Daoy (cell line): ENCODE data around the gene IZUMO4. TPM values are rescaled to one million over a fixed set of nuclear protein-coding genes. Genes with fewer than 3 reads are reported as not detected.

Experiments
- DNase-seq: peaks from one replicate; pipeline ENCODE4 v3.0.0-alpha.2; 2015; ENCODE audit warnings: low read depth
- total RNA-seq: library from RNA; depleted of rRNA; stranded (reverse); fragments of >200 nt; shearing (Covaris generic); gene quantifications from 2 replicates; pipeline ENCODE4 v1.2.3, GENCODE V29; 2014

The IZUMO4 gene
- total RNA-seq, 1 experiment from 2014 or later = not detected

DNA sequence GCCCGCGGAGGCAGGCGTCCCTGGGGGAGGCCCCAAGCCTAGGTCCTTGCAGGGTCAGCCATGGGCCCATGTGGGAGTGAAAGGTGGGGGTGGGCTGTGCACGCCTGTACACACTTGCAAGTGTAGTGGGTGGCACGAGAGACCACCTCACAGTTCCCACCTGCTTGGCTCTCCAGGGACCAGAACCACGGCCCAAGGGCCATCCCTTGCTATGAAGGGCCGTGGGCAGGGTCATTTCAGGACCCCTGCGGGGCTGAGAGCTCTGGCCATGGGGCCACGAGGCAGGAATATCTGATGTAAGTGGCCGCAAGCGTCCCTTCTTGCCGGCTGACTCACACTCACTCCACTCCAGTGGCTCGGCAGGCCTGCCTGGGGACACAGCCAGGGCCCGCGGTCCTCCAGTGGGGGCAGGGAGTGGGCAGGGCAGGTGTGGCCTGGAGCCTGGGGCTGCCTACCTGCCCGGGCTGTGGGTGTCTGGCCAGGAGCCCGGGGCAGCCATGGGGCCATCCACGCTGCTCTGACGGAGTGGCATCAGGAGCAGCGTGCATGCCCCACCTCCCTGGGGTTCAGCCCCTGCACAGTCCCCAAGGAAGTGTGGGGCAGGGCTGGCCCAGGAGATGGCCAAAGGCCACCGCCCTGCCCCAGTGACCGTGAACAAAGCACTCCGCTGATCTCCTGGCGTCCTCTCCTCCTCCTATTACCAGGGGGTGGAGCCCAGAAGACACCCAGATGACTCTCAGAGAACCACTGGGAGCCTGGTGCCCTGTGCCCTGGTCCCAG is 37.1 kb upstream of the IZUMO4 start:
- peak; percentile 72 for DNase-seq

DNA sequence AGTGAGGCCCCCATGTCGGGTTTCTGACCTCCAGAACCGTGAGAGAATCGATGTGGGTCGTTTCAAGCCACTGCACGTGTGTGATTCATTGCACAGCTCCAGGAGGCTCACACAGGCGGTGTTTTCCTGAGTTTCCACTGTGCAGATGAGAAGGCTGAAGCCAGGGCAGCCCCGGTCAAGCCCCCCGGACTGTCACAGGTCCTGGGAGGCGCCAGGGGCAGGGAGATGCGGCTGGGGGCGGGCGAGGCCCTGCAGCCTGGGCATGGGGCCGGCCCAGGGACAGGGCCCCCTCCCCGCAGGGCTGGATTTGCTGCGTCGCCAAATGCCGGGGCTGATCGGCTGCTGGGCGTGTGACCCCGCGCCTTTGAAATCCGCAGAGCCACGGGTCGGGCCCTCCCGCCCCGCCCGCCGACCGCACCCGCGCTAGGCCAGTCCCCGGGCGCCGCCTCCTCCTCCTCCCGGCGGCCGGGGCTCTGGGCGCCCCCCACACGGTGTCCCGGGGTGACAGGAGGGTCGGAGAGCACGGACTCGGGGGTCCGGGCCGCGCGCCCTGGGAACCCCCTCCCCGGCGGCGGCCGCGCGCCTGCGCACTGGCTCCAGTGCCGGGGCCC is 35.7 kb upstream of the IZUMO4 start:
- DNase-seq = peak; percentile 74

DNA sequence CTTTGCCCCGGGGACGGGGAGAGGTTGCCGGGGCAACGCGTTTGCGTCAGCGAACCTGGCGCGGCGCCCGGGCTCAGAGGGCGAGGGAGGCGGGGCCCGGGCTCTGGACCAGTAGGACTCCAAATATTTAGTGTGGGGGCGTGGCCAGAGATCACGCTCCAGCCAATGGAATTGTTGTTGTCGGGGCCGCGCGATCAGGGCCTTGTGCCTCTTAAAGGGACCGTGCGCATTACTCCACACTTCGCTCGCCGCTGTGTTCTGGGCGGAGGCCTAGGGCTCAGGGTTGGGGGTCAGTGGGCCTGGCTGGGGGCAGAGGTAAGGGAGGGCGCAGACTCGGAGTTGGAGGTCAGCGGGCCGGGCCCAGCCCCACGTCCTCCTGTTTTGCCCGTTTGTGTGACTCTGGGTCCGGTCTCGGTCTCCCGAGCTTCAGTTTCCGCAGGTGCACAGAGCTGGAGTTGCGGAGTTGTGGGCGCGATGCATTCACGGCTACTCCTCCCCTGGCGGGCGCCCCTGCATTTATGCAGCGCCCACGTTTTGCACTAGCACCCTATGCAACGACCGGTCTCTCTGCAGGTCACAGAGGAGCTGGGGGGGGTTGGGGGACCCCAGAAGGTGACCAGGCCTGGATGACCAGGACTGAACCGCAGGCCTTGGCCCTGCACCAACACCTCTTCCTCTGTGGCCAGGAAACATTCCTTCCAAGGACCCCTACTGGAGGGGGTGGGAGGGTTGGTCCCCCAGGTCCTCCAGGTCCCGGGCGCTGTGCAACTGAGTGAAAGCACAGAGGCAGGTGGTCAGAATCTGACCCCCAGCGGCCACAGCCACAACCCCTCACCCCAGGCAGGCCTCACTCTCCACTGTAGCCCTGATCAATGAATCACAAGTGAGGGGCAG is 35.0 kb upstream of the IZUMO4 start:
- peak; percentile 99 for DNase-seq

DNA sequence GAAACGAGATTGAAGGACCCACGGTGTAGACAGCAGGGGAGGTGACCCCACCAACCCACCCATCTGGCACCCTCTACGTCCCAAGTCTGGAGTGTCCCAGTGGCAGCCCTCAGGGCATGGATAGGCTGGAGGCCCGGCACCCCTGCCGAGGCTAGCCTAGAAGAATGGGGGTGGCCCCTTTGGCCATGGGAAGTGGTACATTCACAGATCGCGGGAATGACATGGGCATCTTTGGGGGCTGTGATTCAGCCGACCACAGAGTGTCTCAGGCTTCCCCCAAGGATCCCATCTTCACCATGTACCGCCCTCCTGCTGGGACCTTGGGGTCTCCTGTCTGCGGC is 34.4 kb upstream of the IZUMO4 start:
- DNase-seq = no peak

DNA sequence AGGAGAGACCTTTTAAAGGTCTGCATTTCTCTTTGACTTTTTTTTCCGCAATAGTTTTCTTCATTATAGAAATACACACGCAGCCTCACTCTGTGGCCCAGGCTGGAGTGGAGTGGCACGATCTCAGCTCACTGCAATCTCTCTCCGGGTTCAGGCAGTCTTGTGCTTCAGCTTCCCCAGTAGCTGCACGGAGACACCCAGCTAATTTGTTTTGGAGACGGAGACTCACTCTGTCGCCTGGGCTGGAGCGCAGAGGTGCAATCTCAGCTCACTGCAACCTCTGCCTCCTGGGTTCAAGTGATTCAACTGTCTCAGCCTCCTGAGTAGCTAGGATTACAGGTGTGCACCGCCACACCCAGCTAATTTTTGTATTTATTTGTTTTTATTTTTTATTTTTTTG is 33.9 kb upstream of the IZUMO4 start:
- DNase-seq = no peak

DNA sequence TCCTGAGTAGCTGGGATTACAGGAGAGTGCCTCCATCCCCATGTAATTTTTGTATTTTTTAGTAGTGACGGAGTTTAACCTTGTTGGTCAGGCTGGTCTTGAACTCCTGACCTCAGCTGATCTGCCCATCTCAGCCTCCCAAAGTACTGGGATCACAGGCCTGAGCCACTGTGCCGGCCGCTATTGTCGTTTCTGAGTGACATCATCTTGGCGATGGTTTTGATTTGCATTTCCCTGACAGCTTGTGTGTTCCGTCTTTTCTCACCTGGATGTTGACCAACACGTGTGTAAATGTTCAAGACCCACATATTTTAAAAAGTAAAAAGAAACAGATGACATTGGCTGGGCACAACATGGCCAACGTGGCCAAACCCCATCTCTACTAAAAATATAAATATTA is 32.9 kb upstream of the IZUMO4 start:
- no peak for DNase-seq

DNA sequence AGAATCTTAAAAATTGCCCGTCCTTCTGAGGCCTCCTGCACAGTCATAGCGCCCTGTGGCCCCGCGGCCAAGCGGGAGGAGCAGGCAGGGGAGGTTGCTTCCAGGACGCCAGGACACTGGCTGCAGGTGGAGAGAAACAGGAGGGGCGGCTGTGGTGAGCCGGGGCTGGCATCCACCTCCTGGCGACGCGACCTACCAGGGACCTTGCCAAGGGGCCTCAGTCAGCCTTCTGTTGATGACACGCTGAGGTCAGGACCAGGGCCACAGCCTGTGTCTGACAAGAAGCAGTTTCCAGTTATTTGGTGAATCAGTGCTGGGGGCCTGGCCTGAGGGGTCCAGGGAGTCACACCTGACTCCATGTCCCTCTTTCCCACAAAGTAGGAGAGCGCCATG is 32.3 kb upstream of the IZUMO4 start:
- DNase-seq = no peak

DNA sequence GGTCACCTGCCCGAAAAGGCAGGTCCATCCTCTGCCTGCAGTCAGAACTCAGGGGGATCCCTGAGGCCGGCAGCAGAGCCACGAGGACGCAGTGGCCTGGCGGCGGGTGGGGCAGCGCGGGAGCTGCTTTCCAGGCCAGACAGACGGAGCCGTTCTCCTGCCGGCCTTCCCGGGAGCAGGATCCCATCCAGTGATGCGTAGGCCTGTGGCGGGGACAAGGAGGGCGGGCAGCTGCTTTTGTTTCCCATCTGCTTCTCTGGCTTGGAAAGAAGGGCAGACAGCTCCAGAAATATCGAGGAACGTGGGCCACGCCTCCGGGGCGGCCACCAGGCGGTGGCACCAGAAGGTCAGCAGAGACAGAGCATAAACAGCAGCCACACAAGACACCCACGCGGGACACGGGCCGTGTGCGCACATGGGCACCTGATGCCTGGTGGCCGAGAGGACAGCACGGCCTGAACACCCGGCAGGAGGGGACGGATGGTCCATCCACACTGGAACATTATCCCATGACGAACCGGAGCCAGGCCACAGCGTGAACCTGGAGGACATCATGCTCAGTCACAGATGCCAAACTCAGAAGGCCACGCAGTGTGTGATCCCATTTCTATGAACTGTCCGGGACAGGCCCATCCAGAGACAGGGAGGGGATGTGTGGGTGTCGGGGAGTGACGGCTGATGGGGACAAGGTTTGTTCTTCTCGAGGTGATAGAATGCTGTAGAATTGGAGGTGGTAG is 31.8 kb upstream of the IZUMO4 start:
- DNase-seq = no peak

DNA sequence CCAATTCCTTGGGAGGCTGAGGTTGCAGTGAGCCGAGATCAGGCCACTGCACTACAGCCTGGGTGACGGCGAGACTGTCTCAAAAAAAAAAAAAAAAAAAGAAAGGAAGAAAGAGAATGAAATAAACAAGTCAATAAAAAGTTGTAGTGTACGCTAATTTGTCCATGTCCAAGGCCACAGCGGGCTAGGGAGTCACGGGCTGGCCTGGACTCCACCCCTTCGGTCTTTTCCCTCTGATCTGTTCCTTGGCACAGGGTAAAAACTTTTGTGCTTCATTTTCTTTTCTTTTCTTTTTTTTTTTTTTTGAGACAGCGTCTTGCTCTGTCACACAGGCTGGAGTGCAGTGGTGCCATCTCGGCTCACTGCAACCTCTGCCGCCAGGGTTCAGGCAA is 26.3 kb upstream of the IZUMO4 start:
- no peak for DNase-seq

DNA sequence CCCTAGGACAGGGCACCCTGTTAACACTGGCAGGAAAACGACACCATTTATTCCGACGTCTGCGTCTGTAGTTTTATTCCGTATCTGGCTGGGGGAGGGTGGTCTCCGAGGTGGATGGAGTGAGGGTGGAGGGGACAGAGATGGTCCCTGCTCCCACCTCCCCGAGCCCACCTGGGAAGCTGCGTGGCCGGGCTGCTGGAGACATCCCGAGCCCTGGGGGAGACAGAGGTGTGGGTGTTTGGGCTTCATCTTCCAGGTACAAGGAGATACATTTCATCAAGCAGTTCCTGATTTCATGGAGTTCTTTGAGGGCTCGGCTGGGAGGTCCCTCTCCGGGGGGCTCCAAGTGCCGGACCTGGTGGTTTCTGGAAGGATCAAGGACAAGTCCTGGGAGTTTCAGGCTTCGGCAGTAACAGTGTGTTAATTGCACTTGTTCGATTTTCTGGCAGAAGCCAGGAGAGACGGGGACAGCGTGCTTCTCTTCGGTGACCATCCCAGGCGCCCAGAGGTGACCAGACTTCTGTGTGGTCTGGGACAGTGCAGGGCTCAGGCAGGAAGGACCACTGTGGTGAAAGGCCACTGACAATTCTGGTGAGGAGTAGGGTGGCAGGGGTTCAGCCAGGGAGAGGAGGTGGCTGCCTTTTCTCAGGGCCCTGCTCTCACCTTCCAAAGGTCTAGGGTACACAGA is 25.6 kb upstream of the IZUMO4 start:
- DNase-seq = no peak

DNA sequence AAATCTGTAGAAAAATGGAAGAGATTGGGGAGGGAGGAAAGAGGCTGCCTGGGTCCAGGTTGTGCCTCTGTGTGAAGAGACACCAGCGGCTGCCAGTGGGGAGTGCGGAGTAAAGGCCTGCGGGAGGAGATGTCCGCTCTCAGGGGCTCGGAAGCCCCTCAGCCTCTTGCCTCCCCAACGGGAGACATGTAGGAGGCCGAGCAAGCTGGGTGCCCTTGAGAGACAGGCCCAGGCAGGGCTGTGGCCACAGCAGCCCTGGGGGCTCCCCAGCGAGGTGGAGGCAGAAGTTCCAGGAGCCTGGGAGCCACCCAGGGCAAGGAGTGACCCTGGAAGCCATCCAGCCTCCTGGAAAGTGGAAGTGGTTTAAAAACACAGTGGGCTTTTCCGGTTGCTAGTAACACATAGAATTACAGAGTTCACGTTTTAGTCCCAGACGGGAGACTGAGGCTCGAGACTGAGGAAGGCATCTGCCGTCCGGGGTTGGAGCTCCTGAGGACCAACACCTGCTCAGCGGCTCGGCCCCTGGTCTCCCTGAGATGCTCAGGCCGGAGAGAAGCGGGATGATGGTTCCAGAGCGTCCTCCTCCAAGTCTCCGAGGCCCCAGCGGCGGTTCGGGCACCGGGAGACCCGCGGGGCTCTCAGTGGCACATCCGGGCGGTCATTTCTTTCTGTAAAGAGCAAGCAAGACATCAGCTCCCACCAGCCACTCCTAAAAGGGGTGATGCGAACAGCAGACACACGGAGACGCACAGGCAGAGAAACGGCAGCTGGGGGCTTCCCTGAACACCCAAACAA is 23.8 kb upstream of the IZUMO4 start:
- DNase-seq = no peak

DNA sequence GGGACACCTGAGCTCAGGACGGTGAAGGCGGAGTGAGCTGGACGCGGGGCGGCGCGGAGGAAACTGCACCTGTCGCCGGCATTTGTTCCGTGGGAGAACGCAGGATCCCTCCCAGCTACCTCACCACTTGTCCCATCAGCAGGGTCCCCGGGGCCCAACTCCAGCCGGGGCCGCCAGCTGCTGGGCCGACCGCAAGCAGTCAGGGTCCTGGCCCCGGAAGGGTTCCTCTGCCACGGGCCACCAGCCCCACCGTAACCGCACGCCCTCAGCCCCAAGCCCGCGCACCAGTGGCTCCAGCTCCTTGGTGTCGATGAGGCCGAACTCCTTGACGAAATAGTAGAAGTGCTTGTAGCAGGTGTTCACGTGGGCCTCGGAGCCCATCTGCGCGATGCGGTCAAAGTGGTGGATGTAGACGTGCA is 20.2 kb upstream of the IZUMO4 start:
- DNase-seq = no peak

DNA sequence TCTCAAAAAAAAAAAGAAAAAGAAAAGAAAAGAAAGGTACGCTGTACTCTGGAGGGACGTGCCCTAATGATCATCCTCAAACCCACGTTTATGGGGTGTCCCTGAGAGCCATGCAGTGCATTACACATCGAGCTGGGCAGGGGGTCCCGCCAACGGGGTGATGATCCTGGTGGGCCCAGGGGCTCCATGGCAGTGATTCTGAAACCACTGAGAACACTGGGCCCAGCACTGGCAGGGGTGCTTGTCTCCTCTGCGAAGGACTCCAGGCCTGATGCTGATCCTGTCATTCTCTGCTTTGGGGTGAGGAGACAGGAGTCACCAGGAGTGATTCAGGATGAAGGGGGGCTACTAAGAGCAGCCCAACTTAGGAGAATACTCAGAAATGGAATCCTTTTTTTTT is 19.3 kb upstream of the IZUMO4 start:
- no peak for DNase-seq

DNA sequence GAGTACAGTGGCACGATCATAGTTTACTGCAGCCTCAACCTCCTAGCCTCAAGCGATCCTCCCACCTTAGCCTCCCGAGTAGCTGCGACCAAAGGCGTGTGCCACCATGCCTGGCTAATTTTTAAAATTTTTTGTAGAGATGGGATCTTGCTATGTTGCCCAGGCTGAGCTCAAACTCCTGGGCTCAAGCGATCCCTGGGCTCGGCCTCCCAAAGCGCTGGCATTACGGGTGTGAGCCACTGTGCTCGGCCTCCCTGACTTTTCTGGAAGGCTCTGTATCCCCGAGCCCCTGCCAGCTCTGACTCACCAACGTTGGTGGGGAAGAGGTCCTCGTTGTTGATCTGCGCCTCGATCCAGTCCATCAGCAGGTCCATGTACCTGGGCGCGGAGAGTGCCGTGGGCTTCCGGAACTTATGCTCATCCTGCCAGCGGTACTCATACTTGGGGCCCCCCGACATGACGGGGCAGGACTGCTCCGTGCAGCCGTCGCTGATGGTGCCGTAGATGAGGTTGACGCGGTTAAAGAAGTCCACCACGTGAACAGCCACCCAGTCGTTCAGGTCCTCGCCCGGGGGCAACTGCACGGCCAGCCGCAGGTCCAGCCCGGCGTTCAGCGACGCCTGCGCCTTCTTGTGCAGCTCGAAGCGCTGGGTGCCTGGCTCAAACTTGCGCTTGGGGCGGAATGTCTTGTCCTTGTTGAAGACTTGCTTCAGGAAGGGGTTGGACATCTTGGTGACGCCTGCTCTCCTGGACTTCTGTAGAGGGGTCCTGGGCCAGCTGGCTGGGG is 18.7 kb upstream of the IZUMO4 start:
- DNase-seq = no peak

DNA sequence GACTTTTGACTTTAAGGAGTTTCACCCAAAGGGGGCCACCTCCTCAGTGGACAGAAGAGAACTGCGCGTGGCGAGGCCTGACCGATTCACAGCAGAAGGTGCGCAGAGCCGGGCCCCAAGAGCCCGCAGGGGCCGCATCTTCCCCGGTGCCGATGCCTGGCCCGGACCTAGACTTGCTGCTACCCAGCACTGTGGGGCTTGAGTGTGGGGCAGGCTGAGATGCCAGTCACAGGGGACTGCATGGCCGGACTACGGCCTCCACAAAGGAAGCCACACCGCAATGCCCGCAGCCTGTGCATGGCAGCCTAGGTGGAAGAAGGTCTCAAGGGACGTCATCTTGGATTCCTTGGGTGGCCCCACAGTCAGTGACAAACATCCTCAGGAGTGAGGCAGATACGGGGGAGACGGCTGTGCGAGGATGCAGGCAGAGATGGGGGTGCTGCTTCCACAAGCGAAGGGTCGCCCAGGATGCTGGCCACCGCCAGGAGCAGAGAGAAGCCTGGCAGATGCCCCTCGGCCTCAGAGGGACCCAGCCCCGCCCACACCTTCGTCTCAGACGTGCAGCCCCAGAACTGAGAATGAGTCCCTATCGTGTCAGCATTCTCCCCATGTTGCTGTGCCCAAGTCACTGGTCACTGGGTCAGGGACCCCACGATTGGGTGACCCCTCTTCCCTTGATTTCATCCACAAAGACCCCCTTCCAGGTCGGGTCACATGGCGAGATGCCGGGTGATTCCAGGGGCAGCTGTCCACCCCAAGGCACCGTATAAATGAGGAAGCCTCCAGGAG is 17.4 kb upstream of the IZUMO4 start:
- DNase-seq = no peak

DNA sequence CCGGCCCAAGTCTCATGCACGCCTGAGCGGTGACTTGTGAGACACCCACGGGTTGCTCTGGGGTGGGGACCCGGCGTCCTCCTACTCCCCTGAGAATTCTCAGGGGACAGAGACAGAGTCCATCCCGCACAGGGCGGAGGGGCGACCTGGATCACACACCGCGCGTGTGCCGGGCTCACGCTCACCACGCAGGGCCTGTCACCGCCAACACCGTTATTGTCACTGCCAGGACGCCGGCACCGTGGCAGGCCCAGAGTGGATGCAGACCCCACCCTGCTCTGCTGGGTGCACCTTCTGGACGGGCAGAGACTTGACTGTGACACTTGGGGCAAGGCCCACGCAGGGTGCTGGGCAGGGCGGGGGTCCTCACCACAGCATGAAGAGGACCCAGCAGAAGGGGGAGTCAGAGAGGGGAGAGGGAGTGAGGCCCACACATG is 16.8 kb upstream of the IZUMO4 start:
- no peak for DNase-seq

DNA sequence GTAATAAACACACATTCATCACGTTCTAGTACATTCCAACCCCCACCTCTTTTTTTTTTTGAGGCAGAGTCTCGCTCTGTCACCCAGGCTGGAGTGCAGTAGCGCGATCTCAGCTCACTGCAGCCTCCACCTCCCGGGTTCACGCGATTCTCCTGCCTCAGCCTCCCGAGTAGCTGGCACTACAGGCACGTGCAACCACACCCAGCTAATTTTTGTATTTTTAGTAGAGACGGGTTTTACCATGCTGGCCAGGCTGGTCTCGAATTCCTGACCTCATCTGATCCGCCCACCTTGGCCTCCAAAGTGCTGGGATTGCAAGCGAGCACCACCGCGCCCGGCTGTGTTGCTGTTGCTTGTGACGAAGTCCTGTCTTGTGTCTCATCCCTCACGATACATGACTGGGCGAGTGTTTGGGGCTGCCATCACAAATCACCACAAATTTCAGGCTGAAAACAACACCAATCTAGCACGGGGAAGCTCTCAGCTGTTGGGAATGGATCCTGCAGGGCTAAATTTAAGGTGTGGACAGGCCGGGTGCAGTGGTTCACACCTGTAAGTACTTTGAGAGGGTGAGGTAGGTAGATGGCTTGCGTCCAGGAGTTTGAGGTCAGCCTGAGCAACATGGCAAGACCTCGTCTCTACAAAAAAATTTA is 16.3 kb upstream of the IZUMO4 start:
- DNase-seq = no peak
